Keratinocyte (primary cell): ENCODE results near the gene CEP68. TPM values are rescaled to one million over a fixed set of nuclear protein-coding genes. Genes with fewer than 3 reads are reported as not detected.
"Not testable (repeated sequence)": the region's sequence is repeated elsewhere in the genome, so short reads cannot be mapped to it uniquely, and the experiment has no call there.

Source experiments
- DNase-seq: peaks from one replicate; pipeline ENCODE4 v3.0.0-alpha.2; 2011; ENCODE audit warnings: low read depth, missing footprints, low spot score
- FAIRE-seq: peaks from 2 replicates; lab custom pipeline; 2011; peaks lifted over from hg19 to GRCh38; lab: Jason Lieb, UNC
- H2AFZ ChIP-seq: 2 replicates; pipeline ENCODE4 v1.6.0; 2012; ENCODE audit warnings: low read length, control low read depth, inconsistent platforms; ENCODE audit not compliant: control insufficient read depth
- H3K27ac ChIP-seq: 2 replicates; pipeline ENCODE4 v1.5.1; 2011; ENCODE audit warnings: low read length; ENCODE audit not compliant: control insufficient read depth, insufficient read depth
- H3K27me3 ChIP-seq: 3 replicates; pipeline ENCODE4 v1.6.0; 2011; ENCODE audit warnings: low read length; ENCODE audit not compliant: control insufficient read depth, insufficient read depth; ENCODE audit errors: extremely low read depth
- H3K36me3 ChIP-seq, 2 experiments: 2 replicates in 1 of 2; 3 replicates in 1 of 2; pipeline ENCODE4 v1.5.1; 2011; ENCODE audit warnings: low read length in 2 of 2, mild to moderate bottlenecking in 1 of 2; ENCODE audit not compliant: control insufficient read depth in 2 of 2, insufficient read depth in 2 of 2; ENCODE audit errors: extremely low read depth in 1 of 2
- H3K4me1 ChIP-seq: 3 replicates; pipeline ENCODE4 v1.5.1; 2011; ENCODE audit warnings: low read length; ENCODE audit not compliant: control insufficient read depth, insufficient read depth; ENCODE audit errors: extremely low read depth
- H3K4me2 ChIP-seq: 3 replicates; pipeline ENCODE4 v1.6.0; 2011; ENCODE audit warnings: low read depth, low read length; ENCODE audit not compliant: control insufficient read depth, insufficient read depth; ENCODE audit errors: extremely low read depth
- H3K4me3 ChIP-seq, 3 experiments: fragments of 200-600 bp in 1 of 3; sonication (generic) in 1 of 3; 2 replicates in 2 of 3; 3 replicates in 1 of 3; pipeline ENCODE4 v1.5.1; 2011 to 2016; ENCODE audit warnings: low read length in 3 of 3, mild to moderate bottlenecking in 3 of 3, control low read depth in 2 of 3, inconsistent platforms in 1 of 3, low read depth in 1 of 3, mixed read lengths in 1 of 3, mixed run types in 1 of 3, moderate library complexity in 1 of 3; ENCODE audit not compliant: control insufficient read depth in 2 of 3, insufficient read depth in 2 of 3; ENCODE audit errors: extremely low read depth in 1 of 3
- H3K79me2 ChIP-seq: 2 replicates; pipeline ENCODE4 v1.6.0; 2012; ENCODE audit warnings: low read length; ENCODE audit not compliant: control insufficient read depth, insufficient read depth
- H3K9ac ChIP-seq: 3 replicates; pipeline ENCODE4 v1.6.0; 2011; ENCODE audit warnings: low read length; ENCODE audit not compliant: control insufficient read depth, insufficient read depth; ENCODE audit errors: extremely low read depth
- H3K9me1 ChIP-seq: 3 replicates; pipeline ENCODE4 v1.6.0; 2011; ENCODE audit warnings: low read length; ENCODE audit not compliant: control insufficient read depth, insufficient read depth; ENCODE audit errors: extremely low read depth
- H3K9me3 ChIP-seq: 2 replicates; pipeline ENCODE4 v1.5.1; 2012; ENCODE audit warnings: low read depth, low read length; ENCODE audit not compliant: control insufficient read depth
- H4K20me1 ChIP-seq: 3 replicates; pipeline ENCODE4 v1.6.0; 2011; ENCODE audit warnings: low read length; ENCODE audit not compliant: control insufficient read depth, insufficient read depth; ENCODE audit errors: extremely low read depth
- EZH2 ChIP-seq: IDR thresholded peaks from one replicate; pipeline ENCODE4 v1.6.1; 2012; ENCODE audit warnings: inconsistent platforms, mild to moderate bottlenecking, low read length, moderate library complexity
- dilution Hi-C: fragments of 300-500 bp; cut with MboI; formaldehyde crosslinking; loops from one replicate; pipeline ENCODE4 v1.7.0; 2020; ENCODE audit warnings: low sequenced_read_pairs; ENCODE audit not compliant: extremely low pct_ligation_motif_present
- polyA plus RNA-seq, 5 experiments: library from polyadenylated mRNA; depleted of rRNA in 3 of 5; stranded (reverse) in 3 of 5; stranded (forward) in 1 of 5; unstranded in 1 of 5; fragments of >200 nt; gene quantifications; 1 replicate in 1 of 5; 2 replicates in 3 of 5; 3 replicates in 1 of 5; pipeline versions ENCODE4 v1.2.1 to v1.2.3, GENCODE V29; 2011 to 2012; ENCODE audit warnings: missing spikeins in 2 of 5, low read depth in 1 of 5, low replicate concordance in 1 of 5
- TF ChIP-seq, protein P1 (sequence below), 3 experiments: IDR thresholded peaks in 1 of 3; conservative IDR thresholded peaks in 1 of 3; optimal IDR thresholded peaks in 1 of 3; 2 replicates in 2 of 3; 3 replicates in 1 of 3; pipeline versions ENCODE3 to v1.5.1; 2011; ENCODE audit warnings: low read length in 3 of 3, mild to moderate bottlenecking in 3 of 3, moderate library complexity in 2 of 3, control low read depth in 1 of 3, inconsistent platforms in 1 of 3; ENCODE audit not compliant: insufficient read depth in 2 of 3; ENCODE audit errors: extremely low read depth in 1 of 3

CEP68 gene
- polyA plus RNA-seq, 1 donor (not counting 4 experiments of a cell fraction or from before 2014, with no cell fraction given) = 4.1 TPM

DNA sequence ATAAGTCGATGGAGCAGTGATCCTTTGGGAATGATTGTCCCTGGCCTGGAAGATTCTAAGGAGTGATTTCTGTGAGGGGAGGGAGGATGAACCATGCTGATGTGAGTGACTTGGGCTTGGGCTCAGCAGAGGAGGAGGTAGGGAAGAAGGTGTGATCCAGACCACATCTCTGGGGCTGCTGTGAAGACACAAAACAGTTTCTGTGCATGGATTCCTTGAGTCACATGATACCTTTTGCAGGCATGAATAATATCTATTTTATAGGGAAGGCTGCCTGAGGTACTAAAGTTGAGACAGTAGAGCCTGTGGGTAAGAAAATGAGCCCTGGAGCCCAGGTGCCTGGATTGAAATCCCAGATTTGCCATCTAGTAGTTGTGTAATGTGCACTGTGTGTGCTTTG lies 37.2 kb upstream of the CEP68 start:
- no peak overlapping the region for H3K4me2 ChIP-seq
- dilution Hi-C loops = no loop called here
- H3K4me1 ChIP-seq = peaks cover 12% of the 10 kb centered on the region
- H2AFZ ChIP-seq = no peak overlapping the region
- peaks cover 5 to 27% of the 10 kb centered on the region in 2 experiments for H3K36me3 ChIP-seq
- no peaks in the 10 kb centered on the region for H3K27me3 ChIP-seq
- FAIRE-seq (no peak), DNase-seq (no peak)
- H3K9me3 ChIP-seq = no peaks in the 10 kb centered on the region
- no peak overlapping the region for H3K27ac ChIP-seq
- H3K9ac ChIP-seq = no peak overlapping the region
- TF ChIP-seq EZH2 = no peak
- TF ChIP-seq, protein P1, sequence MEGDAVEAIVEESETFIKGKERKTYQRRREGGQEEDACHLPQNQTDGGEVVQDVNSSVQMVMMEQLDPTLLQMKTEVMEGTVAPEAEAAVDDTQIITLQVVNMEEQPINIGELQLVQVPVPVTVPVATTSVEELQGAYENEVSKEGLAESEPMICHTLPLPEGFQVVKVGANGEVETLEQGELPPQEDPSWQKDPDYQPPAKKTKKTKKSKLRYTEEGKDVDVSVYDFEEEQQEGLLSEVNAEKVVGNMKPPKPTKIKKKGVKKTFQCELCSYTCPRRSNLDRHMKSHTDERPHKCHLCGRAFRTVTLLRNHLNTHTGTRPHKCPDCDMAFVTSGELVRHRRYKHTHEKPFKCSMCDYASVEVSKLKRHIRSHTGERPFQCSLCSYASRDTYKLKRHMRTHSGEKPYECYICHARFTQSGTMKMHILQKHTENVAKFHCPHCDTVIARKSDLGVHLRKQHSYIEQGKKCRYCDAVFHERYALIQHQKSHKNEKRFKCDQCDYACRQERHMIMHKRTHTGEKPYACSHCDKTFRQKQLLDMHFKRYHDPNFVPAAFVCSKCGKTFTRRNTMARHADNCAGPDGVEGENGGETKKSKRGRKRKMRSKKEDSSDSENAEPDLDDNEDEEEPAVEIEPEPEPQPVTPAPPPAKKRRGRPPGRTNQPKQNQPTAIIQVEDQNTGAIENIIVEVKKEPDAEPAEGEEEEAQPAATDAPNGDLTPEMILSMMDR (optimal IDR thresholded peaks at IDR 0.05 in 1 of 3, IDR thresholded peaks at IDR 0.05 in 1 of 3, conservative IDR thresholded peaks at IDR 0.05 in 1 of 3; ENCODE audit: extremely low read depth in 1 of 3, insufficient read depth in 2 of 3, low read length in 3 of 3) = no peak
- H3K79me2 ChIP-seq = no peaks in the 10 kb centered on the region
- no peak overlapping the region for H3K4me3 ChIP-seq
- H3K9me1 ChIP-seq = no peaks in the 10 kb centered on the region
- H4K20me1 ChIP-seq = no peaks in the 10 kb centered on the region

GRCh38 chr2:65019675-65020195 lies 36.5 kb upstream of the CEP68 start:
- DNase-seq = no peak
- TF ChIP-seq, protein P1 (optimal IDR thresholded peaks at IDR 0.05 in 1 of 3, IDR thresholded peaks at IDR 0.05 in 1 of 3, conservative IDR thresholded peaks at IDR 0.05 in 1 of 3; ENCODE audit: extremely low read depth in 1 of 3, insufficient read depth in 2 of 3, low read length in 3 of 3) = no peak
- TF ChIP-seq EZH2 = no peak
- H3K4me3 ChIP-seq = no peak overlapping the region
- no peak overlapping the region for H2AFZ ChIP-seq
- no peak overlapping the region for H3K4me2 ChIP-seq
- no peaks in the 10 kb centered on the region for H4K20me1 ChIP-seq
- no peaks in the 10 kb centered on the region for H3K27me3 ChIP-seq
- no peak overlapping the region for H3K9ac ChIP-seq
- H3K9me1 ChIP-seq = no peaks in the 10 kb centered on the region
- peaks cover 19% of the 10 kb centered on the region for H3K4me1 ChIP-seq
- no peak for FAIRE-seq
- dilution Hi-C loops = no loop called here
- no peak overlapping the region for H3K27ac ChIP-seq
- H3K36me3 ChIP-seq = peaks cover 5 to 27% of the 10 kb centered on the region in 2 experiments
- no peaks in the 10 kb centered on the region for H3K79me2 ChIP-seq
- no peaks in the 10 kb centered on the region for H3K9me3 ChIP-seq

DNA sequence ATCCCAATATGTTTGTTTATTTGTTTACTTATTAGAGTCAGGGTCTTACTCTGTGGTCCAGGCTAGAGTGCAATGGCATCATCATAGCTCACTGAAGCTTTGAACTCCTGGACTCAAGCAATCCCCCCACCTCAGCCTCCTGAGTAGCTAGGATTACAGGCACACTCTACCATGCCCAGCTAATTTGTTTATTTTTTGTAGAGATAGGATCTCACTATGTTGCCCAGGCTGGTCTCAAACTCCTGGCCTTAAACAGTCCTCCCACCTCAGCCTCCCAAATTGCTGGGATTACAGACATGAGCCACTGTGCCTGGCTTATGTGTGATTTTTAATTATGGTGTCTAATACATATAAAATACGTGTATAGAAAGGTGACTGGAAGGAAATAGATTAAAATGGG lies 36.0 kb upstream of the CEP68 start:
- FAIRE-seq, H2AFZ ChIP-seq, H4K20me1 ChIP-seq, H3K9ac ChIP-seq, H3K4me3 ChIP-seq, H3K4me2 ChIP-seq, H3K9me1 ChIP-seq, H3K27me3 ChIP-seq, H3K9me3 ChIP-seq, H3K27ac ChIP-seq, H3K79me2 ChIP-seq, dilution Hi-C loops, DNase-seq: not testable (repeated sequence)
- peaks cover 22% of the 10 kb centered on the region for H3K4me1 ChIP-seq
- H3K36me3 ChIP-seq = peaks cover 5 to 27% of the 10 kb centered on the region in 2 experiments
